ENCODE data around the gene WDR49.

WDR49 gene

GRCh38 chr3:167653760-167654159 is at the start of gene WDR49:
Gene WDR49, minus strand, starts transcription at chr3:167653942. Its CDS starts 517 bp downstream, at chr3:167653425.
- no peaks in the 10 kb centered on the region for H3K36me3 ChIP-seq (ENCODE audit: control insufficient read depth in 5 of 5, insufficient read depth in 5 of 5, low read length in 5 of 5)
- H3K9me3 ChIP-seq (ENCODE audit: control insufficient read depth in 5 of 5, low read length in 5 of 5): no peaks in the 10 kb centered on the region
- no peak within 1 kb of the TSS for H3K9ac ChIP-seq (ENCODE audit: low read length in 5 of 5)
- H3K27me3 ChIP-seq (ENCODE audit: control insufficient read depth in 5 of 5, insufficient read depth in 4 of 5, low read length in 5 of 5): no peaks in the 10 kb centered on the region
- H3K4me3 ChIP-seq (ENCODE audit: low read depth in 1 of 5, low read length in 5 of 5): peak within 1 kb of the TSS in 1 of 5 donors; percentile 3
- H3K4me1 ChIP-seq (ENCODE audit: control insufficient read depth in 5 of 5, insufficient read depth in 5 of 5, low read length in 5 of 5): no peaks in the 10 kb centered on the region
- no peak within 1 kb of the TSS for H3K27ac ChIP-seq (ENCODE audit: low read depth, low read length)

GRCh38 chr3:167700926-167701325 is 47.2 kb upstream of the WDR49 start:
- H3K4me1 ChIP-seq (ENCODE audit: control insufficient read depth in 5 of 5, insufficient read depth in 5 of 5, low read length in 5 of 5): peaks cover 0 to 11% (median 5%) of the 10 kb centered on the region in 5 donors
- H3K9me3 ChIP-seq (ENCODE audit: control insufficient read depth in 5 of 5, low read length in 5 of 5): no peaks in the 10 kb centered on the region
- H3K36me3 ChIP-seq (ENCODE audit: control insufficient read depth in 5 of 5, insufficient read depth in 5 of 5, low read length in 5 of 5): peaks cover 0 to 28% (median 6%) of the 10 kb centered on the region in 5 donors
- no peak overlapping the region for H3K4me3 ChIP-seq (ENCODE audit: low read depth in 1 of 5, low read length in 5 of 5)
- H3K9ac ChIP-seq (ENCODE audit: low read length in 5 of 5): no peak overlapping the region
- no peaks in the 10 kb centered on the region for H3K27me3 ChIP-seq (ENCODE audit: control insufficient read depth in 5 of 5, insufficient read depth in 4 of 5, low read length in 5 of 5)
- H3K27ac ChIP-seq (ENCODE audit: low read depth, low read length): no peak overlapping the region

- H3K36me3 ChIP-seq (ENCODE audit: control insufficient read depth in 5 of 5, insufficient read depth in 5 of 5, low read length in 5 of 5): peaks cover 0 to 28% (median 7%) of the 10 kb centered on the region in 5 donors
- H3K9ac ChIP-seq (ENCODE audit: low read length in 5 of 5): no peak overlapping the region
- no peaks in the 10 kb centered on the region for H3K27me3 ChIP-seq (ENCODE audit: control insufficient read depth in 5 of 5, insufficient read depth in 4 of 5, low read length in 5 of 5)
- H3K4me1 ChIP-seq (ENCODE audit: control insufficient read depth in 5 of 5, insufficient read depth in 5 of 5, low read length in 5 of 5): peaks cover 0 to 16% (median 8%) of the 10 kb centered on the region in 5 donors
- H3K9me3 ChIP-seq (ENCODE audit: control insufficient read depth in 5 of 5, low read length in 5 of 5): no peaks in the 10 kb centered on the region
- no peak overlapping the region for H3K4me3 ChIP-seq (ENCODE audit: low read depth in 1 of 5, low read length in 5 of 5)
- H3K27ac ChIP-seq (ENCODE audit: low read depth, low read length): no peak overlapping the region
Observed at GRCh38 chr3:167700046-167700445, 46.3 kb upstream of the WDR49 start.

GRCh38 chr3:167694121-167694520 is 40.4 kb upstream of the WDR49 start:
- no peaks in the 10 kb centered on the region for H3K27me3 ChIP-seq (ENCODE audit: control insufficient read depth in 5 of 5, insufficient read depth in 4 of 5, low read length in 5 of 5)
- no peak overlapping the region for H3K27ac ChIP-seq (ENCODE audit: low read depth, low read length)

GRCh38 chr3:167691366-167691765 is 37.6 kb upstream of the WDR49 start:
- no peak overlapping the region for H3K27ac ChIP-seq (ENCODE audit: low read depth, low read length)
- H3K4me3 ChIP-seq (ENCODE audit: low read depth in 1 of 5, low read length in 5 of 5): no peak overlapping the region
- H3K9ac ChIP-seq (ENCODE audit: low read length in 5 of 5): no peak overlapping the region
- peaks cover 8 to 37% (median 20%) of the 10 kb centered on the region in 5 donors for H3K36me3 ChIP-seq (ENCODE audit: control insufficient read depth in 5 of 5, insufficient read depth in 5 of 5, low read length in 5 of 5)
- no peaks in the 10 kb centered on the region for H3K9me3 ChIP-seq (ENCODE audit: control insufficient read depth in 5 of 5, low read length in 5 of 5)
- H3K27me3 ChIP-seq (ENCODE audit: control insufficient read depth in 5 of 5, insufficient read depth in 4 of 5, low read length in 5 of 5): no peaks in the 10 kb centered on the region
- peaks cover 0 to 8% (median 7%) of the 10 kb centered on the region in 5 donors for H3K4me1 ChIP-seq (ENCODE audit: control insufficient read depth in 5 of 5, insufficient read depth in 5 of 5, low read length in 5 of 5)

More at GRCh38 chr3:167694121-167694520, 40.4 kb upstream of the WDR49 start:
- Histone ChIP-seq H3K9me3 (ENCODE audit: control insufficient read depth in 5 of 5, low read length in 5 of 5) (no peaks in the 10 kb centered on the region), H3K4me1 (ENCODE audit: control insufficient read depth in 5 of 5, insufficient read depth in 5 of 5, low read length in 5 of 5) (peaks cover 0 to 16% (median 10%) of the 10 kb centered on the region in 5 donors), H3K36me3 (ENCODE audit: control insufficient read depth in 5 of 5, insufficient read depth in 5 of 5, low read length in 5 of 5) (peaks cover 8 to 29% (median 22%) of the 10 kb centered on the region in 5 donors), H3K9ac (ENCODE audit: low read length in 5 of 5) (no peak overlapping the region), H3K4me3 (ENCODE audit: low read depth in 1 of 5, low read length in 5 of 5) (no peak overlapping the region)

- H3K4me3 ChIP-seq (ENCODE audit: low read depth in 1 of 5, low read length in 5 of 5): no peak overlapping the region
- no peak overlapping the region for H3K27ac ChIP-seq (ENCODE audit: low read depth, low read length)
- H3K9me3 ChIP-seq (ENCODE audit: control insufficient read depth in 5 of 5, low read length in 5 of 5): no peaks in the 10 kb centered on the region
- no peaks in the 10 kb centered on the region for H3K4me1 ChIP-seq (ENCODE audit: control insufficient read depth in 5 of 5, insufficient read depth in 5 of 5, low read length in 5 of 5)
- peaks cover 14 to 32% (median 24%) of the 10 kb centered on the region in 5 donors for H3K36me3 ChIP-seq (ENCODE audit: control insufficient read depth in 5 of 5, insufficient read depth in 5 of 5, low read length in 5 of 5)
- H3K27me3 ChIP-seq (ENCODE audit: control insufficient read depth in 5 of 5, insufficient read depth in 4 of 5, low read length in 5 of 5): no peaks in the 10 kb centered on the region
- H3K9ac ChIP-seq (ENCODE audit: low read length in 5 of 5): no peak overlapping the region
Observed at GRCh38 chr3:167684388-167684993, 30.7 kb upstream of the WDR49 start.

- H3K4me3 ChIP-seq (ENCODE audit: low read depth in 1 of 5, low read length in 5 of 5): no peak overlapping the region
- H3K9ac ChIP-seq (ENCODE audit: low read length in 5 of 5): no peak overlapping the region
- H3K9me3 ChIP-seq (ENCODE audit: control insufficient read depth in 5 of 5, low read length in 5 of 5): peaks cover 4 to 22% (median 15%) of the 10 kb centered on the region in 5 donors
- peaks cover 29 to 53% (median 34%) of the 10 kb centered on the region in 5 donors for H3K36me3 ChIP-seq (ENCODE audit: control insufficient read depth in 5 of 5, insufficient read depth in 5 of 5, low read length in 5 of 5)
- no peaks in the 10 kb centered on the region for H3K4me1 ChIP-seq (ENCODE audit: control insufficient read depth in 5 of 5, insufficient read depth in 5 of 5, low read length in 5 of 5)
- no peak overlapping the region for H3K27ac ChIP-seq (ENCODE audit: low read depth, low read length)
- no peaks in the 10 kb centered on the region for H3K27me3 ChIP-seq (ENCODE audit: control insufficient read depth in 5 of 5, insufficient read depth in 4 of 5, low read length in 5 of 5)
Observed at GRCh38 chr3:167679526-167679925, 25.8 kb upstream of the WDR49 start.

- Histone ChIP-seq H3K9ac (ENCODE audit: low read length in 5 of 5) (no peak overlapping the region), H3K36me3 (ENCODE audit: control insufficient read depth in 5 of 5, insufficient read depth in 5 of 5, low read length in 5 of 5) (peaks cover 21 to 61% (median 26%) of the 10 kb centered on the region in 5 donors), H3K9me3 (ENCODE audit: control insufficient read depth in 5 of 5, low read length in 5 of 5) (peaks cover 4 to 27% (median 23%) of the 10 kb centered on the region in 5 donors), H3K27me3 (ENCODE audit: control insufficient read depth in 5 of 5, insufficient read depth in 4 of 5, low read length in 5 of 5) (no peaks in the 10 kb centered on the region), H3K27ac (ENCODE audit: low read depth, low read length) (no peak overlapping the region), H3K4me1 (ENCODE audit: control insufficient read depth in 5 of 5, insufficient read depth in 5 of 5, low read length in 5 of 5) (no peaks in the 10 kb centered on the region), H3K4me3 (ENCODE audit: low read depth in 1 of 5, low read length in 5 of 5) (peak overlapping the region in 2 of 5 donors; percentile 38 to 42)
Observed at GRCh38 chr3:167675848-167676247, 22.1 kb upstream of the WDR49 start.

- Histone ChIP-seq H3K36me3 (ENCODE audit: control insufficient read depth in 5 of 5, insufficient read depth in 5 of 5, low read length in 5 of 5) (peaks cover 12 to 48% (median 23%) of the 10 kb centered on the region in 5 donors), H3K4me1 (ENCODE audit: control insufficient read depth in 5 of 5, insufficient read depth in 5 of 5, low read length in 5 of 5) (peaks cover 0 to 11% (median 5%) of the 10 kb centered on the region in 5 donors), H3K9me3 (ENCODE audit: control insufficient read depth in 5 of 5, low read length in 5 of 5) (peaks cover 4 to 27% (median 23%) of the 10 kb centered on the region in 5 donors), H3K27me3 (ENCODE audit: control insufficient read depth in 5 of 5, insufficient read depth in 4 of 5, low read length in 5 of 5) (no peaks in the 10 kb centered on the region), H3K4me3 (ENCODE audit: low read depth in 1 of 5, low read length in 5 of 5) (no peak overlapping the region), H3K27ac (ENCODE audit: low read depth, low read length) (no peak overlapping the region), H3K9ac (ENCODE audit: low read length in 5 of 5) (no peak overlapping the region)
Observed at GRCh38 chr3:167673221-167673620, 19.5 kb upstream of the WDR49 start.

GRCh38 chr3:167671878-167672427 is 18.2 kb upstream of the WDR49 start:
- peaks cover 0 to 11% (median 5%) of the 10 kb centered on the region in 5 donors for H3K4me1 ChIP-seq (ENCODE audit: control insufficient read depth in 5 of 5, insufficient read depth in 5 of 5, low read length in 5 of 5)
- H3K9ac ChIP-seq (ENCODE audit: low read length in 5 of 5): no peak overlapping the region
- no peak overlapping the region for H3K4me3 ChIP-seq (ENCODE audit: low read depth in 1 of 5, low read length in 5 of 5)
- no peak overlapping the region for H3K27ac ChIP-seq (ENCODE audit: low read depth, low read length)
- H3K36me3 ChIP-seq (ENCODE audit: control insufficient read depth in 5 of 5, insufficient read depth in 5 of 5, low read length in 5 of 5): peaks cover 12 to 43% (median 23%) of the 10 kb centered on the region in 5 donors
- H3K27me3 ChIP-seq (ENCODE audit: control insufficient read depth in 5 of 5, insufficient read depth in 4 of 5, low read length in 5 of 5): no peaks in the 10 kb centered on the region
- H3K9me3 ChIP-seq (ENCODE audit: control insufficient read depth in 5 of 5, low read length in 5 of 5): peaks cover 4 to 25% (median 23%) of the 10 kb centered on the region in 5 donors

All from subcutaneous abdominal adipose tissue (tissue), 5 donors.